ENCODE results near the gene CACNG8.

The CACNG8 gene

GRCh38 chr19:54014920-54015560, 52.3 kb downstream of the CACNG8 start (continued):
- TF ChIP-seq ZNF280D (tag by site-specific recombination; IDR thresholded peaks at IDR 0.05) (no peak), ZNF184 (tag by site-specific recombination; IDR thresholded peaks at IDR 0.05) (no peak), ZNF394 (tag by site-specific recombination; IDR thresholded peaks at IDR 0.05; ENCODE audit: borderline replicate concordance) (no peak), OSR2 (tag by site-specific recombination; IDR thresholded peaks at IDR 0.05) (peak; percentile 87), ZNF48 (tag by site-specific recombination; IDR thresholded peaks at IDR 0.05) (no peak), ZBTB21 (tag by site-specific recombination; IDR thresholded peaks at IDR 0.05) (no peak), ZNF174 (tag by site-specific recombination; IDR thresholded peaks at IDR 0.05) (no peak), KLF16 (tag by site-specific recombination; IDR thresholded peaks at IDR 0.05) (no peak), ZNF645 (tag by site-specific recombination; IDR thresholded peaks at IDR 0.05) (no peak), ZNF362 (tag by site-specific recombination; IDR thresholded peaks at IDR 0.05) (no peak), ZNF514 (tag by site-specific recombination; IDR thresholded peaks at IDR 0.05) (no peak), ZNF658 (tag by site-specific recombination; IDR thresholded peaks at IDR 0.05) (no peak), ZBTB26 (tag by site-specific recombination; optimal IDR thresholded peaks at IDR 0.05) (no peak), ZNF558 (tag by site-specific recombination; IDR thresholded peaks at IDR 0.05) (no peak), SCRT2 (tag by site-specific recombination; IDR thresholded peaks at IDR 0.05) (no peak), ZNF202 (tag by site-specific recombination; IDR thresholded peaks at IDR 0.05; ENCODE audit: borderline replicate concordance) (no peak), MYNN (tag by site-specific recombination; IDR thresholded peaks at IDR 0.05; ENCODE audit: borderline replicate concordance) (no peak), ZNF266 (tag by site-specific recombination; IDR thresholded peaks at IDR 0.05; ENCODE audit: low read depth) (no peak), ZSCAN5A (tag by site-specific recombination; IDR thresholded peaks at IDR 0.05) (no peak), ZNF776 (tag by site-specific recombination; IDR thresholded peaks at IDR 0.05; ENCODE audit: borderline replicate concordance) (no peak), REPIN1 (tag by site-specific recombination; IDR thresholded peaks at IDR 0.05; ENCODE audit: low read depth) (no peak), ZNF280C (tag by site-specific recombination; IDR thresholded peaks at IDR 0.05) (no peak), AEBP2 (tag by site-specific recombination; IDR thresholded peaks at IDR 0.05; ENCODE audit: borderline replicate concordance) (no peak), GLI2 (tag by site-specific recombination; IDR thresholded peaks at IDR 0.05; ENCODE audit: borderline replicate concordance, low read depth) (peak; percentile 70; the same call in 1 of the 2 replicates), ZNF561 (tag by site-specific recombination; IDR thresholded peaks at IDR 0.05; ENCODE audit: borderline replicate concordance) (peak; percentile 65; the same call in 1 of the 2 replicates), ZNF629 (tag by site-specific recombination; IDR thresholded peaks at IDR 0.05) (peak; percentile 67), ZNF580 (tag by site-specific recombination; IDR thresholded peaks at IDR 0.05) (no peak)

All from HEK293 (cell line).